ENCODE data around the gene ZC3H15. TPM values are rescaled to one million over a fixed set of nuclear protein-coding genes. Genes with fewer than 3 reads are reported as not detected.

Gene ZC3H15
- total RNA-seq, 1 experiment from 2014 or later: 60.9 TPM

- TF ChIP-seq ARID4B (CRISPR knock-in tag; IDR thresholded peaks at IDR 0.05; ENCODE audit: borderline replicate concordance) (no peak), NR2C2 (CRISPR knock-in tag; IDR thresholded peaks at IDR 0.05) (no peak), CBFB (CRISPR knock-in tag; IDR thresholded peaks at IDR 0.05; ENCODE audit: low read depth) (no peak), ZNF121 (CRISPR knock-in tag; IDR thresholded peaks at IDR 0.05) (no peak), RELA (CRISPR knock-in tag; IDR thresholded peaks at IDR 0.05; ENCODE audit: borderline replicate concordance) (no peak), GABPB1 (CRISPR knock-in tag; IDR thresholded peaks at IDR 0.05) (no peak), ZNF317 (CRISPR knock-in tag; IDR thresholded peaks at IDR 0.05; ENCODE audit: borderline replicate concordance, low read depth) (no peak), MAX (CRISPR knock-in tag; IDR thresholded peaks at IDR 0.05) (no peak)
Measured at GRCh38 chr2:186515376-186515775, 29.3 kb downstream of the ZC3H15 start (continued).

- ChIA-PET CTCF (no interaction called here), POLR2A (no interaction called here)
- DNase-seq (ENCODE audit: low spot score): no peak
- ATAC-seq: no peak
- H3K27me3 Mint-ChIP-seq (ENCODE audit: low read depth): no peaks in the 10 kb centered on the region
- no peak for TF ChIP-seq OVOL2 (CRISPR knock-in tag; IDR thresholded peaks at IDR 0.05; ENCODE audit: borderline replicate concordance)
- H3K4me1 Mint-ChIP-seq: peaks cover 6% of the 10 kb centered on the region
- no peaks in the 10 kb centered on the region for H3K9me3 Mint-ChIP-seq
- no peak overlapping the region for H3K4me3 Mint-ChIP-seq
- H3K36me3 Mint-ChIP-seq: peaks cover 9% of the 10 kb centered on the region
- H3K27ac Mint-ChIP-seq: no peak overlapping the region
Measured at GRCh38 chr2:186516396-186516795, 30.3 kb downstream of the ZC3H15 start.

- DNase-seq (ENCODE audit: low spot score) (no peak), ATAC-seq (no peak)
- ChIA-PET CTCF (no interaction called here), POLR2A (no interaction called here)
- peaks cover 9% of the 10 kb centered on the region for H3K36me3 Mint-ChIP-seq
- no peaks in the 10 kb centered on the region for H3K27me3 Mint-ChIP-seq (ENCODE audit: low read depth)
- H3K4me1 Mint-ChIP-seq: peaks cover 13% of the 10 kb centered on the region
- H3K27ac Mint-ChIP-seq: no peak overlapping the region
- no peaks in the 10 kb centered on the region for H3K9me3 Mint-ChIP-seq
- TF ChIP-seq ZBTB21 (CRISPR knock-in tag; IDR thresholded peaks at IDR 0.05; ENCODE audit: borderline replicate concordance): no peak
- TF ChIP-seq ESRRA (CRISPR knock-in tag; IDR thresholded peaks at IDR 0.05; ENCODE audit: borderline replicate concordance): no peak
- no peak overlapping the region for H3K4me3 Mint-ChIP-seq
Measured at GRCh38 chr2:186517090-186517489, 31.0 kb downstream of the ZC3H15 start.

GRCh38 chr2:186518291-186518690 lies 32.2 kb downstream of the ZC3H15 start:
- DNase-seq (ENCODE audit: low spot score) (no peak), ATAC-seq (no peak)
- Mint-ChIP-seq H3K27ac (no peak overlapping the region), H3K4me3 (no peak overlapping the region), H3K27me3 (ENCODE audit: low read depth) (no peaks in the 10 kb centered on the region), H3K4me1 (peaks cover 14% of the 10 kb centered on the region), H3K9me3 (no peaks in the 10 kb centered on the region), H3K36me3 (peaks cover 9% of the 10 kb centered on the region)
- ChIA-PET CTCF (no interaction called here), POLR2A (no interaction called here)
- TF ChIP-seq ZNF219 (CRISPR knock-in tag; IDR thresholded peaks at IDR 0.05; ENCODE audit: borderline replicate concordance) (no peak), USF2 (CRISPR knock-in tag; IDR thresholded peaks at IDR 0.05) (no peak), TEAD1 (CRISPR knock-in tag; IDR thresholded peaks at IDR 0.05) (no peak), ZNF416 (CRISPR knock-in tag; IDR thresholded peaks at IDR 0.05) (no peak), OVOL2 (CRISPR knock-in tag; IDR thresholded peaks at IDR 0.05; ENCODE audit: borderline replicate concordance) (no peak), SMAD4 (CRISPR knock-in tag; IDR thresholded peaks at IDR 0.05) (no peak), JAZF1 (CRISPR knock-in tag; IDR thresholded peaks at IDR 0.05) (no peak), EMX1 (CRISPR knock-in tag; IDR thresholded peaks at IDR 0.05) (no peak), ZNF263 (CRISPR knock-in tag; IDR thresholded peaks at IDR 0.05; ENCODE audit: low read depth) (no peak), SMAD3 (CRISPR knock-in tag; IDR thresholded peaks at IDR 0.05; ENCODE audit: borderline replicate concordance) (no peak), NR1H2 (CRISPR knock-in tag; IDR thresholded peaks at IDR 0.05) (no peak), ZNF281 (CRISPR knock-in tag; IDR thresholded peaks at IDR 0.05) (no peak), CBFB (CRISPR knock-in tag; IDR thresholded peaks at IDR 0.05; ENCODE audit: low read depth) (no peak), KAT7 (CRISPR knock-in tag; IDR thresholded peaks at IDR 0.05; ENCODE audit: borderline replicate concordance) (no peak), ZBTB43 (CRISPR knock-in tag; IDR thresholded peaks at IDR 0.05) (no peak)
